HG03354 (cell line): ENCODE measurements around the gene ARHGEF12.

Experiments
- ATAC-seq: cut with Tn5 transposase; IDR thresholded peaks from one replicate; pipeline ENCODE4 v1.9.1; 2021; ENCODE audit warnings: mild to moderate bottlenecking; ENCODE audit not compliant: unreplicated experiment, poor library complexity, severe bottlenecking

ARHGEF12 gene, protein sequence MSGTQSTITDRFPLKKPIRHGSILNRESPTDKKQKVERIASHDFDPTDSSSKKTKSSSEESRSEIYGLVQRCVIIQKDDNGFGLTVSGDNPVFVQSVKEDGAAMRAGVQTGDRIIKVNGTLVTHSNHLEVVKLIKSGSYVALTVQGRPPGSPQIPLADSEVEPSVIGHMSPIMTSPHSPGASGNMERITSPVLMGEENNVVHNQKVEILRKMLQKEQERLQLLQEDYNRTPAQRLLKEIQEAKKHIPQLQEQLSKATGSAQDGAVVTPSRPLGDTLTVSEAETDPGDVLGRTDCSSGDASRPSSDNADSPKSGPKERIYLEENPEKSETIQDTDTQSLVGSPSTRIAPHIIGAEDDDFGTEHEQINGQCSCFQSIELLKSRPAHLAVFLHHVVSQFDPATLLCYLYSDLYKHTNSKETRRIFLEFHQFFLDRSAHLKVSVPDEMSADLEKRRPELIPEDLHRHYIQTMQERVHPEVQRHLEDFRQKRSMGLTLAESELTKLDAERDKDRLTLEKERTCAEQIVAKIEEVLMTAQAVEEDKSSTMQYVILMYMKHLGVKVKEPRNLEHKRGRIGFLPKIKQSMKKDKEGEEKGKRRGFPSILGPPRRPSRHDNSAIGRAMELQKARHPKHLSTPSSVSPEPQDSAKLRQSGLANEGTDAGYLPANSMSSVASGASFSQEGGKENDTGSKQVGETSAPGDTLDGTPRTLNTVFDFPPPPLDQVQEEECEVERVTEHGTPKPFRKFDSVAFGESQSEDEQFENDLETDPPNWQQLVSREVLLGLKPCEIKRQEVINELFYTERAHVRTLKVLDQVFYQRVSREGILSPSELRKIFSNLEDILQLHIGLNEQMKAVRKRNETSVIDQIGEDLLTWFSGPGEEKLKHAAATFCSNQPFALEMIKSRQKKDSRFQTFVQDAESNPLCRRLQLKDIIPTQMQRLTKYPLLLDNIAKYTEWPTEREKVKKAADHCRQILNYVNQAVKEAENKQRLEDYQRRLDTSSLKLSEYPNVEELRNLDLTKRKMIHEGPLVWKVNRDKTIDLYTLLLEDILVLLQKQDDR (N-terminal part only)

DNA sequence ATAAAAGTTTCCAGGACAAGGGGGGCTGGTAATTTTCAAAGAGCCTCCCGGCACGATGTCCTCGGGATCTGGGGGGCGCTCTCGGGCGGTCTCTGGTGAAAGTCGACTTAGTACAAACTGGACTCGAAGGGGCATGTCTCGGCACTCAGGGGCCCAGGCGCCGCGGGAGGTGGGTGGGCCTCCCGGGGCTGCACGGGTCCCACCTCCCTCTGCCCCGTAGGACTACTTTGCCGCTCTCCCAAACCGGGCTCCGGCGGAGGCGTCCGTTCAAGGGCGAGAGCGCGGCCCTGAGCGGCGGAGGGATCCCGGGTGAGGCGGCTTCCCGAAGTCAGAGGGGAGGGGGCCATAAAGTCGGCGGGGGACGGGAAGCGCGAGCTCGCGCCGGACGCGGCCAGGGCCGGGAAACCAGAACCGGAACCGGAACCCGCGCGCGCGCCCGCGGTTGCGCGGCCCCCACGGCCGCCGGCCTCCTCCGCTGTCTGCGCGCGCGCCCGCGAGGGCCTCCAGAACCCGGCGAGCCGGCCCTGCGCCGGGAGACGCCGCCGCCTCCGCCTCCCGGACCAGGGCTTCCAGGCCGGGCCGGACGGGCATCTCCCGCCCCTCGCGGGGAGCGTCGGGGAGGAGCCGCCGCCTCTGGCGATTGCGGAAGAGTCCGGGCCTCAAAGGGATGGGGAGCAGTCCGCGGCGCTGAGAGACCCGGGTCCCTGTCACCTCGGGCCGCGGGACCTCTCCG is at the start of gene ARHGEF12:
Gene ARHGEF12 (plus strand): TSS at position 506 of the 733 bp plus-strand sequence. CDS start 831 bp downstream, outside the sequence.
- peak; percentile 62 for ATAC-seq

DNA sequence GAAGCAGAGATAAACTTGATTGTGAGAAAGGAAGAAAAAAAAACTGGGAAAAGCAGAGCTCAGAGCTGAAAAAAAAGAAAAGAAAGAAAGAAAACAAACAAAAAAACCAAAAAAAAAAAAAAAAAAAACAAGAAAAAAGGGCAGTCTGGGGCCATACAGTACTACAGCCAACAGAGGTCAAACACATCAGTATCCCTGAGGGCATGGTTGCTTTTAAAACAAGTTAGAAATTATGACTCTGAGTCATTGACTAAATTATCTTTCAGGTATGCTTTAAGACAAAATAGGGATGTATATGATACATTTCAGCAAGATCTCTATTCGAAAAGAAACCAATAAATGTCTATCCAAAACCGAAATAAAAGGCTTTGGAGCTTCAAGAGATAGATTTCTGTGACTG is 48.2 kb upstream of the ARHGEF12 start:
- no peak for ATAC-seq

DNA sequence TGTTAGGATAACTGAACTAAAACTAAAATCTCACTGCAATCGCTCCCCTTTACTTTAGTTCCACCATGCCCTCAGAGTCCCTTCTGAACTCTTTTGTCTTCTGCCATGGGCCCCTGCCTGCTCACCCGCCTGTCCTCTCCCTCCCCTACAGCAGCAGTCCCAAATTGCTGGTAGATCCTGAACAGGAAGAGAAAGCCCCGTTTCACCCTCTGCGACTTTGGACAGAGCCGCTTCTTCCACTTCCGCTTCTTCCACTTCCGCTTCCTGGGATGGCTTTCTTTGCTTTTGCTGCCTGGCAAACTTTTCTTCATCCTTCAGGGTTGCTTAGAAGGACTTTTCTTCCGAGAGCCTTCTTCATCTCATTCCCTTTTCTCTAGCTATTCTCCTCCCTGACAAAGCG is 46.8 kb upstream of the ARHGEF12 start:
- ATAC-seq: no peak

DNA sequence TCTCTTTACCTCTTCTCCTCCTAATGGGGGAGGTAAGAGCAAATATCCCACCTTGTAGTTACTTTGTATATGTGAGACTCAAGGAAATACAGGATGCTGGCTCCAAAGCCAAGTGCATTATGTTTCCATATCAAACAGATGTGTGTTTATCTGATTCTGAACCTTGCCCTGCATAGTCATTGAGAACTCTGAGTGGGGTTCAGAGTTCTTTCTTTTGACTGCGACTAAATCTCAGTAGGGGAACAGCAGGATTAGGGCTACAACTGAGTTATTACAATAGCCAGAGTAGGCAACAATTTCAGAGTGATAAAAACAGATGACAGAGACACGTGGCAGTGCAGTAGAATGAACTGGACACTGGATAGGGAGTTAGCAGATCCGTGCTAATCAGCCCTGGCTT is 45.3 kb upstream of the ARHGEF12 start:
- no peak for ATAC-seq

DNA sequence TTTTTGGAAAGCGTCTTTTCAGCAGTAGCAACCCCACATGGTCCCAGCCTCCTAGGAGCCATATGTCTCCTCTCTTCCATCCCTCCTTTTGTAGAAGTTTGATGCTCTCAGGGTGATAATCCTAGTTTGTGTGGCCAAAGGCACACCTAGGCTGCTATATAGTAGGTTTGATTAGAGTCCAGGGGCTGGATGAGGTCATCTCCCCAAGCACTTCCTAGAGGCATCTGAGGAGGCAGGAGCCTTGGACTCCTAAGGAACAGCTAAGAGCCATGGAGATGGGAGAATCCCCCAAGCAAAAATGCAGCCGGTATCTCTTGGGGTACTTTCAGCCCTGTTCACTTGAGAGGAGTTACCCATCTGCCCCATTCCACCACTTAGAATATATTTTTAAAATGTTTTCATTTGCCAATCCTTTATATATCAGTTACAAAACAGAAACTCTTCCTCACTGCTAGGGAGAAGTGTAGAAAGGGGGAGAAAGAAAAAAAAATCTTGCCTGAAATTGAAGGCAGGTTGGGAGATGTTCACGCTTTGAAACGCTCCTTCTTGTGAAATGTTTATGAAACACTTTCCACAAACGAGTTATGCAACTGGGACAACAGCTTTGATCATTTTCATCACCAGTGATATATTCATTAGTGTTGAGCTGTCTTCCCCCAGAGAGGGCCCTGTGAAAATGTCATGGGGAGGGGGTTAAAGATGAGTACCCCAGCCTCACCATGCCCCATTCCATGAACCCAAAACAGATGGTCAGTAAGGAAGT is 43.0 kb upstream of the ARHGEF12 start:
- no peak for ATAC-seq

DNA sequence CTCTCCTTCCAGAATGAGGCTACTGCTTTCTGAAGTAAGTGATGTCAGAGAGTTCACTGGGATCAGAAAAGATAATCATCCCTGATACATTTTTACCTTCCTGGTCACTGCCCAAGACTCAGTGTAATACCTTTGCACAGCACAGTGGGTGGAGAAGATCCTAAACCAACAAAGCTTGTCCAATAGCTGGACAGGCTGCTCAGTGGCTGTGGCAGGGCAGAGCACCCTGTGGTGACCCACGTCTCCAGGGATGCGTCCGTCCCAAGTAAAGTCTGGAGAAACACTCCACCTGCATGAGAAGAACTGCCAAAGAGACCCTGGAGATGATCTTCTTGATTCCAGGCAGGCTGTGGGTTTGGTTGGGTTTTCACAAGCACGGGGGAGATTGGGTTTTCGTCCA is 42.1 kb upstream of the ARHGEF12 start:
- no peak for ATAC-seq

DNA sequence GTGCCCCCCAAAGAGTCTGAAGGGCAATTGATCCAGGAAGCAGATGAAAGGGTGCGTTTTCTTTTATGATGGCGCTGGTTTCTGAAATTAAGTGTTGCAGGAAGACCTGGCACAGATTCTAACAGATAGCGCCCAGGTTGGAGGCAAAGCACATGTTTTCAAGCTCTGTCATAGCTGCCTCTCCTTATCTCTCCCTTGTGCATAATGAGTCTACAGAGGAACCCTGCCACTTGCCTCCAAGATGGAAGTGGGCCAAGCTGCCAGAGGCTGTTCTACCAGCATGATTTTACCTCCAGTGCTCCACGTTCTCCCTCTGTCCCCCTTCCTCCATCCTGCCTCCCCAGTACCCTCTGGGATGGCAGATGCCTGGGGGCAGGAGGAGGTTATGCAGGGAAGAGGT is 41.1 kb upstream of the ARHGEF12 start:
- no peak for ATAC-seq

DNA sequence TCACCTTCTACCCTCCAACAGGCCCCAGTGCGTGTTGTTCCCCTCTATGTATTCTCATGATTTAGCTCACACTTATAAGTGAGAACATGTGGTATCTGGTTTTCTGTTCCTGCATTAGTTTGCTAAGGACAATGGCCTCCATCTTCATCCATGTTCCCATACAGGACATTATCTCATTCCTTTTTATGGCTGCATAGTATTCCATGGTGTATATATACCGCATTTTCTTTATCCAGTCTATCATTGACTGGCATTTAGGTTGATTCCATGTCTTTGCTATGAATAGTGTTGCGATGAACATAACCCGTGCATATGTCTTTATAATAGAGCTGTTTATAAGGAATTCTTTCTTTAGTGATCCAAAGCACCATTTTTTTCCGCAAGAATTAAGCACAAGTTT is 39.7 kb upstream of the ARHGEF12 start:
- no peak for ATAC-seq

DNA sequence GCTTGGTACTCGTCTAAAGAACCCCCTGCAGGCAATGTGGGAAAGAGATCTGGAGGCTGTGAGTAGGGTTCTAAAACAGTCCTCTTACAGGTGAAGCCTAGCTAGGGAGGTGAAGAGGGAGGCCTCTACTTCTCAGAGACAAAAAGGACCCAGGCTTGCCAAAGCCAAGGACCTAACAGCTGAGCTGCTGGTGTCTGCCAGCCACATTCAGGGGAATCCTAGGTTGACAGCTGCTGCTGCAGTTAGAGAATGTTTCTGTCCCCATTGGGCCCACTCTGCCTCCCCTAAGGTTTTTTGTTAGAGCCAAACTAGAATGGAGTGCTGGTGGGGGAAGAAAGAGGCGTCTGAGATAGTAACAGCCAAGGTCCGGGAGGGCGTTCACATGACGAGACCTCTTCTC is 37.8 kb upstream of the ARHGEF12 start:
- no peak for ATAC-seq

DNA sequence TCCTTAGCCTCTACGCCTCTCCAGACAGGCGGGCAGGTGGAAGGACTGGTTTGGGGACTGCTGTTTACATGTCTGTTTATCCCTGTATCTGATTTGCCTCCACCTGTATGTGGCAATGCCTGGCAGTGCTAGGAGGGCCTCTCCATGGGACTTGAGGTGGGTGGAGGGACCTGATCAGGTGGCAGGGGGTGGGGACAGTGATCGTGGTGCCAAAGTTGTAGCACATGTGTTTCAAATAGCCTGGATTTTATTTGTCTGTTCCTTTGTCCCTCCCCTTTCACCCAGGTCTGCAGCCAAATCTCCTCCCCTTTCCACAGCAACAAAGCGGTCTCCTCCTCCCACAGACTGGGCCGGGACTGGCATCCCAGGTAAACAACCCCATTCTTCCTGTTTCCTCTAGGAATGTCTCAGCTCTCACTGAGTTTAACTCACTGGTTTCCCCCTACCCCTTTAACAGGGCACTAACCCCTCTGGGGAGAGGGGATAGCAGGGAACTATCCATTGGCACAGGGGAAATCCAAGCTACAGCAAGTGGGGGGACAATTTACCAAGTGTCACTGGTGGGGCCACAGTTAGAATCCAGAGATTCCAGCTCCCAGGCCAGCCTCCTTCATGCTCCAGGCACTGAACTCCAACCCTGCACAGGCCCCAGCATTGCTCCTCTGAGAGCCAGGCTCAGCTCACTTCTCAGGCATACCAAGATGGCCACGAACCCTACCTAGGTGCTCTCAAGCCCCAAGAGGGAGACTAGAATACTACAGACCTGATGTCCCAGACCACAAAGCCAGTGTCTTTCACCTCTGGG is 34.0 kb upstream of the ARHGEF12 start:
- peak; percentile 18 for ATAC-seq

DNA sequence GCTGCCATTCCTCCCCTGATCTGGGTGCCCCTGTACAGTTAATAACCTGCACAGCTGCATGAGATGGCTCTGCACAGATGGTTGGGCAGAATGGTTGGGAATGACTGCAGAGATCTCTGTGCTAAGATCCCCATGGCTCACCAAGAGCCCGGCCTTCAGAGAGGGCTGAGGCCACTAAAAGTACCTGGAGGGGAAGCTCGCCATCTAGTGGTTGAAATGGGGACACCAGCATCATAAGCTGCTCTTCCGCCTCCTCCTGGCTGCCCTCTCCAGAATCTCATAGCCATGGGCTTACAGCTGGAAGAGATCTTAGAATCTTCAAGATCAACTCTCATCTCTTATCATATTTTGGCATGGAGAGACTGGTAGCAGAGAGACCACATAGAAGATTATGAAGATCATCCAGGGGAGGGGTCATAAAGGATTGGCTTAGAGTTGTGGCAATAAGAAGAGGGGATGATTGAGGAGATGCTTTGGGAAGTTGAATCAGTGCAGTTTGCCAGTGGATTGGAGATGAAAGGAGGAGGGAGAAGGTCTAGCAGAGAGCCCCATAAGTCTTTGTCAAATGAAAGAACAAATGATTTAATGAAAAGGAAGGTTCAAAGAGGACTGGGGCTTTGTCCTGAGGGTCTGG is 33.1 kb upstream of the ARHGEF12 start:
- peak; percentile 84 for ATAC-seq

DNA sequence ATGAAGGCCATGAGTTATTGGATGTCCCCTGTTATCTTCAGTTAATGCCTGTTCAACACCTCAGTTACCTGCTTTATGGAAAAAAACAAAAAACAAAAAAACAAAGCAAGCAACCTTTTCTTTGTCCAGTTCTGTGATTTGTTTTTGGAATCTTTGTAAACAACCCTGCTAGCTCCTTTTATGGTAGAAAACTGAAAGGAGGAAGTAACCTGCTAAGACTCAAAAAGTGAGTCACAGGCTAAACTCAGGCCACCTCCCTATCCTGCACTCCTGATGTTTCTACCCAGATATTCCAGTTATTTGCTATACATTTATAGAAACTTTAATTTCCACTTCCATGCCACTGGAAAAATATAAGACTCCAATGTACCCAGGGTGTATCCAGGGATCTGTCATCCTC is 31.7 kb upstream of the ARHGEF12 start:
- no peak for ATAC-seq

DNA sequence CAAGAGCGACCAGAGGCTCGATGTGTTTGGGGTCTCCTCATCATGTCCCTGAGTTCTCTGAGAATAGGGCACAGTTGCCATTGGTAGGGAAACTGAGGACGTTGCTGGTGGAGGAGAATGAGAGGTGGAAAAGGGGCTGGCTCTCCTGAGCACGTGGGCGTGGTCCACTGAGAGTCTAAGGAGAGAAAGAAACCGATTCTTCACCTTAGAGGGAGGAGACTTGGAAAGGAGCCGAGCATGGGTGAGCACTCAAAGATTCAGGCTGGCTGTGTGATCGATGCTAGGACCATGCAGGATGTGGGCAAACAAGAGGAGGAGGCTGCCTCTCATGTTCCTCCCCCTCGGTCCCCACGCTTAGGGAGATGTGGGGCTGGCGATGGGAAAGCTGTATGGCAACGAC is 30.9 kb upstream of the ARHGEF12 start:
- no peak for ATAC-seq

DNA sequence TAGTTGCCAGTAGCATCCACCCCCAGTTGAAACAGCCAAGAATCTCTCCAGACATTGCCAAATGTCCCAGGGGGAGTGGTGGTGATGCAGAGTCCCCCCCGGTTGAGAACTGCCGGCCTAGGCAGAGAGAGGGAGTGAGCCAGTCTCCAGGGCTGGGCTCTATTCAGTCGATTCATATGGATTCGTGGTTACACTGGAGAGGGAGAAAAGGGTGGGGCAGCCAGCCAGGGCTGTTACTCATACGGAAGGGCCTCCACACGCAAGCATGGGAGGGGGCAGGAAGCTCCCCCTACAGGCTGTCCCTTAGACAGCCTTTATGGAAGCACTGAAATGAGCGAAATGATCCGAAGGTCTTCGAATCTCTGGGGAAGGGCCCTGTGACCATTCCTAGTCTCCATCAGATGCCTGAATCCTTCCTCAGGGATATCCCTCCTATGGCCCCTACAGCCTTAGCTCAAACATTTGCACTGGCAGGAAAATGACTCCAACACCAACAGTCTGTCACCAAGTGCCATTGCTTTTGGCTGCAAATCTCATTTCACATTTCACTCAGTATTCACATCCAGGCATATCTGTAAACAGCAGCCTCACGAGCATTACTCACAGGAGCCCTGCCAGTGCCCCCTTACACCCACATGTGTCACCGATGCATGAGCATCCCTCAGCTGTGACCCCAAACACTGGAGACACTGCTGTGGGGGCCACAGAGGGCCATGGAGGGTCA is 29.5 kb upstream of the ARHGEF12 start:
- ATAC-seq: no peak

DNA sequence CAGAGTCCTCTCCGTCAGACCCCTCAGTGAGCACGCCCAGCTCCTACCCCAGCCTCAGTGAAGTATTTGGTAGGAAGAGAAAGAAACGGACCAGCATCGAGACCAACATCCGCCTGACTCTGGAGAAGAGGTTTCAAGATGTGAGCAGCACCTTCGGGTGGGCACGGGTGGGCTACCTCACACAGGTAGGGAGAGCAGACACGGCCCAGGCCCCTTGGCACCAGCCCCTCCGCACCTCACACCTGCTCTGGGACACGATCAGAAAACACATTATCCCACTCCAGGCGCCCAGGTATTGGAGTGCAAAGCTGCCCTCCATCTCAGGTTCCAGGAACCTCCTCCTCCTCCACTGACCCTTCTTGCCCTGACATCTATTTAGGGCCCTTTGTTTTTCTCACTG is 28.7 kb upstream of the ARHGEF12 start:
- ATAC-seq: no peak

DNA sequence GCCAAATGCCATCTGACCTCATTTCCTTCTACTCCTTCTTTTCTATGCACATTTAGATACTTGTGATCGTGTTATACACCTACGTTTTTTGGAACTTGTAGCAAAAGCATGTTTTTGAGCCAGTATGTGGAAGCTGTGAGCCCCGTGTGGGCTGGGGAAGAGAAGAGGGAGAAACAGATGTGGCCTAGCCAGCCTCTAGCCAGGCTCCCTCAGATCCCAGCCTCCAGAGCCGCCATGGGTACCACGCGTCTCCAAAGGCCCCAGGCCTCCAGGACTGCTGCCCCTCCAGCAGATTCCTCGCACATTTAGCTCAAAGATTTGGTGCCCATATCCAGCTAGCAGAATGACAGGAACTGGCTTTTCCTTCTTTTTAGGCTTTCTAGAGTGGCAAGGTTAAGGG is 28.1 kb upstream of the ARHGEF12 start:
- ATAC-seq: no peak

DNA sequence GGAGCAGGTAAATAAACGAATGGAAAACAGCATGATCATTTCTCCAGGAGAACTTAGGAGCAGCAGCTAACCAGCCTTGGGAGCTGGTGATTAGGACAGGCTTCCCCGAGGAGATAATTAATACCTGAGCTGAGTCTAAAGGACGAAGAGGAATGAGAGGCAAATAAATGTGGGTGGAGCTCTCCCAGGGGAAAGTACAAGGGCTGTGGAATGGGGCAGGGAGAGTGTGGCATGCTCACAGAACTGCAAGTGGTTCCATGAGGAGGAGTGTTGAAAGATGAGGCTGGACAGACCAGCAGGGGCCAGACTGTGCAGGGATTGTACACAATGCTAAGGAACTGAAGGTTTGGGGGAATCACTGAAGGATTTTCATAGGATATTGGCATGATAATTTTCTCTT is 25.3 kb upstream of the ARHGEF12 start:
- no peak for ATAC-seq
